H9 (cell line): ENCODE results near the gene KBTBD6. TPM values are rescaled to one million over a fixed set of nuclear protein-coding genes. Genes with fewer than 3 reads are reported as not detected.
"Not testable (repeated sequence)": the region's sequence is repeated elsewhere in the genome, so short reads cannot be mapped to it uniquely, and the experiment has no call there.

Experiments
- DNase-seq: peaks from one replicate; pipeline ENCODE4 v3.0.0-alpha.2; 2017
- H2AFZ ChIP-seq: one replicate; pipeline ENCODE4 v1.6.1; 2013; ENCODE audit warnings: mild to moderate bottlenecking, low read length, control low read depth, moderate library complexity
- H2AK5ac ChIP-seq: 2 replicates; pipeline ENCODE4 v1.6.1; 2013; ENCODE audit warnings: low read length, control low read depth, mixed read lengths; ENCODE audit not compliant: insufficient read length
- H2BK120ac ChIP-seq: one replicate; pipeline ENCODE4 v1.6.1; 2013; ENCODE audit warnings: low read depth, mild to moderate bottlenecking, low read length, control low read depth, inconsistent platforms; ENCODE audit not compliant: poor library complexity, severe bottlenecking
- H2BK12ac ChIP-seq: 2 replicates; pipeline ENCODE4 v1.6.1; 2013; ENCODE audit warnings: low read length, control low read depth, mixed read lengths, low read depth; ENCODE audit not compliant: insufficient read length
- H2BK15ac ChIP-seq: 2 replicates; pipeline ENCODE4 v1.6.1; 2013; ENCODE audit warnings: low read depth, low read length, control low read depth
- H2BK20ac ChIP-seq: one replicate; pipeline ENCODE4 v1.6.1; 2013; ENCODE audit warnings: low read depth, mild to moderate bottlenecking, low read length, control low read depth, inconsistent platforms; ENCODE audit not compliant: poor library complexity, severe bottlenecking
- H2BK5ac ChIP-seq: 2 replicates; pipeline ENCODE4 v1.6.1; 2013; ENCODE audit warnings: low read length, control low read depth, mixed read lengths; ENCODE audit not compliant: insufficient read length
- H3K14ac ChIP-seq: 2 replicates; pipeline ENCODE4 v1.6.1; 2013; ENCODE audit warnings: low read length, control low read depth; ENCODE audit not compliant: insufficient read depth
- H3K18ac ChIP-seq: 2 replicates; pipeline ENCODE4 v1.6.1; 2013; ENCODE audit warnings: low read depth, mild to moderate bottlenecking, mixed read lengths, low read length, control low read depth; ENCODE audit not compliant: insufficient read length
- H3K23ac ChIP-seq: 2 replicates; pipeline ENCODE4 v1.6.1; 2013; ENCODE audit warnings: low read length, control low read depth, mixed read lengths, low read depth; ENCODE audit not compliant: insufficient read length
- H3K23me2 ChIP-seq: 2 replicates; pipeline ENCODE4 v1.6.1; 2013; ENCODE audit warnings: low read depth, mild to moderate bottlenecking, mixed read lengths, low read length, control low read depth; ENCODE audit not compliant: insufficient read length, poor library complexity, severe bottlenecking
- H3K27ac ChIP-seq: 2 replicates; pipeline ENCODE4 v1.5.1; 2013; ENCODE audit warnings: low read length, control low read depth, mixed read lengths, low read depth; ENCODE audit not compliant: insufficient read length
- H3K27me3 ChIP-seq: 2 replicates; pipeline ENCODE4 v1.6.1; 2013; ENCODE audit warnings: low read length, control low read depth, inconsistent platforms; ENCODE audit not compliant: insufficient read depth
- H3K4ac ChIP-seq: 2 replicates; pipeline ENCODE4 v1.6.1; 2013; ENCODE audit warnings: low read depth, mild to moderate bottlenecking, control low read depth, inconsistent platforms, low read length, moderate library complexity
- H3K4me1 ChIP-seq: 2 replicates; pipeline ENCODE4 v1.6.1; 2013; ENCODE audit warnings: low read length, control low read depth, inconsistent platforms; ENCODE audit not compliant: insufficient read depth
- H3K4me2 ChIP-seq: 2 replicates; pipeline ENCODE4 v1.6.1; 2013; ENCODE audit warnings: low read length, control low read depth, mixed read lengths; ENCODE audit not compliant: insufficient read length, insufficient read depth
- H3K56ac ChIP-seq: 2 replicates; pipeline ENCODE4 v1.6.1; 2013; ENCODE audit warnings: low read depth, mild to moderate bottlenecking, mixed read lengths, low read length, control low read depth; ENCODE audit not compliant: insufficient read length
- H3K79me1 ChIP-seq: 2 replicates; pipeline ENCODE4 v1.6.1; 2013; ENCODE audit warnings: low read depth, mild to moderate bottlenecking, moderate library complexity, low read length, control low read depth, inconsistent platforms; ENCODE audit not compliant: insufficient read depth, poor library complexity, severe bottlenecking
- H3K79me2 ChIP-seq: 2 replicates; pipeline ENCODE4 v1.6.1; 2013; ENCODE audit warnings: low read length, control low read depth, inconsistent platforms; ENCODE audit not compliant: insufficient read depth
- H3K9ac ChIP-seq: 2 replicates; pipeline ENCODE4 v1.6.1; 2013; ENCODE audit warnings: low read length, control low read depth, mixed read lengths; ENCODE audit not compliant: insufficient read length; ENCODE audit errors: extremely low read depth
- H3K9me3 ChIP-seq: one replicate; pipeline ENCODE4 v1.6.1; 2013; ENCODE audit warnings: low read depth, low read length, inconsistent platforms; ENCODE audit not compliant: control insufficient read depth
- H3T11ph ChIP-seq: one replicate; pipeline ENCODE4 v1.6.1; 2013; ENCODE audit warnings: mild to moderate bottlenecking, low read length, control low read depth, inconsistent platforms
- H4K20me1 ChIP-seq: one replicate; pipeline ENCODE4 v1.6.1; 2013; ENCODE audit not compliant: control insufficient read depth, insufficient read length, insufficient read depth
- H4K5ac ChIP-seq: 2 replicates; pipeline ENCODE4 v1.6.1; 2013; ENCODE audit warnings: low read depth, mild to moderate bottlenecking, mixed read lengths, low read length, control low read depth; ENCODE audit not compliant: insufficient read length
- H4K8ac ChIP-seq: replicated peaks from 2 replicates; pipeline ENCODE4 v1.6.1; 2013; ENCODE audit warnings: low read length, control low read depth, mixed read lengths, low read depth; ENCODE audit not compliant: insufficient read length
- H4K91ac ChIP-seq: 2 replicates; pipeline ENCODE4 v1.6.1; 2013; ENCODE audit warnings: low read depth, mild to moderate bottlenecking, moderate library complexity, mixed read lengths, low read length, control low read depth; ENCODE audit not compliant: insufficient read length
- H3K27ac Mint-ChIP-seq, 3 experiments: 2 replicates in 2 of 3; 3 replicates in 1 of 3; pipeline ENCODE4 v1.8.0; 2020 to 2021; ENCODE audit warnings: mixed read lengths in 3 of 3, mild to moderate bottlenecking in 1 of 3, moderate library complexity in 1 of 3
- H3K27me3 Mint-ChIP-seq: 2 replicates; pipeline ENCODE4 v1.8.0; 2021; ENCODE audit warnings: low read depth, mild to moderate bottlenecking, moderate library complexity, mixed read lengths
- H3K36me3 Mint-ChIP-seq, 3 experiments: 2 replicates in 2 of 3; 3 replicates in 1 of 3; pipeline ENCODE4 v1.8.0; 2020 to 2021; ENCODE audit warnings: low read depth in 3 of 3, mixed read lengths in 3 of 3; ENCODE audit not compliant: insufficient read depth in 1 of 3
- H3K4me1 Mint-ChIP-seq, 2 experiments: 2 replicates each; pipeline ENCODE4 v1.8.0; 2020; ENCODE audit warnings: mixed read lengths in 2 of 2
- H3K4me3 Mint-ChIP-seq, 2 experiments: 2 replicates in 1 of 2; 3 replicates in 1 of 2; pipeline ENCODE4 v1.8.0; 2020 to 2021; ENCODE audit warnings: mild to moderate bottlenecking in 2 of 2, mixed read lengths in 2 of 2, moderate library complexity in 1 of 2
- H3K9me3 Mint-ChIP-seq, 2 experiments: 2 replicates in 1 of 2; 3 replicates in 1 of 2; pipeline ENCODE4 v1.8.0; 2020; ENCODE audit warnings: mild to moderate bottlenecking in 2 of 2, mixed read lengths in 2 of 2, moderate library complexity in 1 of 2
- WGBS: extraction: QIAGEN DNeasy Blood & Tissue Kit; methylation state at CpG from one replicate; pipeline ENCODE4 v1.1.7; 2013; ENCODE audit warnings: missing lambda C conversion rate, low lambda C conversion rate, mixed read lengths; ENCODE audit not compliant: insufficient read length; ENCODE audit errors: extremely low coverage; 5-methylcytosine and 5-hydroxymethylcytosine counted together
- total RNA-seq: library from RNA; stranded (reverse); gene quantifications from 2 replicates; pipeline ENCODE4 v1.2.1, GENCODE V29; 2021

The KBTBD6 gene
- total RNA-seq, 1 experiment from 2014 or later: 11.5 TPM

- Mint-ChIP-seq H3K36me3 (peaks cover 12 to 24% (median 21%) of the 10 kb centered on the region in 3 experiments), H3K4me3 (peak overlapping the region; percentile 95), H3K4me1 (peaks cover 24 to 31% of the 10 kb centered on the region in 2 experiments)
- H2AK5ac ChIP-seq, H2BK5ac ChIP-seq, H3K79me2 ChIP-seq, DNase-seq, H3K4me1 ChIP-seq, H3T11ph ChIP-seq, H4K20me1 ChIP-seq, H3K56ac ChIP-seq, H2BK12ac ChIP-seq, H2BK15ac ChIP-seq, H2AFZ ChIP-seq, H2BK20ac ChIP-seq, H3K23ac ChIP-seq, H3K9me3 ChIP-seq, H3K9me3 Mint-ChIP-seq, H3K79me1 ChIP-seq, H4K5ac ChIP-seq, H3K4ac ChIP-seq, H4K8ac ChIP-seq, H3K14ac ChIP-seq, H4K91ac ChIP-seq, H2BK120ac ChIP-seq, H3K9ac ChIP-seq, H3K27me3 ChIP-seq, H3K27me3 Mint-ChIP-seq, H3K23me2 ChIP-seq, H3K27ac Mint-ChIP-seq, H3K27ac ChIP-seq, H3K18ac ChIP-seq: not testable (repeated sequence)
- peak overlapping the region; percentile 72 for H3K4me2 ChIP-seq
- WGBS: no CpG with 5 or more reads among the region's 4 CpGs
Observed at GRCh38 chr13:41131189-41131588, 1.4 kb downstream of the KBTBD6 start.
